ENCODE data around the gene CC2D1A.

GRCh38 chr19:13979686-13980085, 73.7 kb downstream of the CC2D1A start:
- TF ChIP-seq POLR2AphosphoS5 (IDR thresholded peaks at IDR 0.05; ENCODE audit: low read depth, low read length) (no peak), POLR2A (IDR thresholded peaks at IDR 0.05; ENCODE audit: low read depth, low read length) (no peak)
